AG09319 (cell line): ENCODE results near the gene IFITM1.
"Not testable (repeated sequence)": the region's sequence is repeated elsewhere in the genome, so short reads cannot be mapped to it uniquely, and the experiment has no call there.

Experiments used
- DNase-seq: peaks from one replicate; pipeline ENCODE4 v3.0.0-alpha.2; 2010; ENCODE audit warnings: low read depth; ENCODE audit errors: extremely low read depth
- TF ChIP-seq, protein P1 (sequence below): IDR thresholded peaks from 2 replicates; pipeline ENCODE4 v1.5.1; 2011; ENCODE audit warnings: low read depth, mild to moderate bottlenecking, inconsistent platforms, low read length, moderate library complexity

IFITM1 gene

DNA sequence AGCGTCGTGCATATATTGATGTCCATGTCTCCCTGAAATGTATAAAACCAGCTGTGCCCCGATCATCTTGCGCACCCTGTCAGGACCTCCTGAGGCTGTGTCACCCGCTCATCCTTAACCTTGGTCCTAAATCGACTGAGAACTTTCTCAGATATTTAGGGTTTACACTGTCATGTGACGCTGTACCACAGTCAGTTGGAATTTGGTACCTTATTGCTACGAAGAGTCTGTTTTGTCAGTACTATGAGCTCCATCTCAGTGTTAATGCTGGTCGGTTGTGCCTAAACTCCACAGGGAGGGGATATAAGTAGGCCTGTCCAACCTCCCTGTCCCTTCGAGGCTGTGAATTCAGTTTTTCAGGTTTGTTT lies 8.0 kb upstream of the IFITM1 start:
- DNase-seq, result no peak
- TF ChIP-seq, protein P1, sequence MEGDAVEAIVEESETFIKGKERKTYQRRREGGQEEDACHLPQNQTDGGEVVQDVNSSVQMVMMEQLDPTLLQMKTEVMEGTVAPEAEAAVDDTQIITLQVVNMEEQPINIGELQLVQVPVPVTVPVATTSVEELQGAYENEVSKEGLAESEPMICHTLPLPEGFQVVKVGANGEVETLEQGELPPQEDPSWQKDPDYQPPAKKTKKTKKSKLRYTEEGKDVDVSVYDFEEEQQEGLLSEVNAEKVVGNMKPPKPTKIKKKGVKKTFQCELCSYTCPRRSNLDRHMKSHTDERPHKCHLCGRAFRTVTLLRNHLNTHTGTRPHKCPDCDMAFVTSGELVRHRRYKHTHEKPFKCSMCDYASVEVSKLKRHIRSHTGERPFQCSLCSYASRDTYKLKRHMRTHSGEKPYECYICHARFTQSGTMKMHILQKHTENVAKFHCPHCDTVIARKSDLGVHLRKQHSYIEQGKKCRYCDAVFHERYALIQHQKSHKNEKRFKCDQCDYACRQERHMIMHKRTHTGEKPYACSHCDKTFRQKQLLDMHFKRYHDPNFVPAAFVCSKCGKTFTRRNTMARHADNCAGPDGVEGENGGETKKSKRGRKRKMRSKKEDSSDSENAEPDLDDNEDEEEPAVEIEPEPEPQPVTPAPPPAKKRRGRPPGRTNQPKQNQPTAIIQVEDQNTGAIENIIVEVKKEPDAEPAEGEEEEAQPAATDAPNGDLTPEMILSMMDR, result no peak

DNA sequence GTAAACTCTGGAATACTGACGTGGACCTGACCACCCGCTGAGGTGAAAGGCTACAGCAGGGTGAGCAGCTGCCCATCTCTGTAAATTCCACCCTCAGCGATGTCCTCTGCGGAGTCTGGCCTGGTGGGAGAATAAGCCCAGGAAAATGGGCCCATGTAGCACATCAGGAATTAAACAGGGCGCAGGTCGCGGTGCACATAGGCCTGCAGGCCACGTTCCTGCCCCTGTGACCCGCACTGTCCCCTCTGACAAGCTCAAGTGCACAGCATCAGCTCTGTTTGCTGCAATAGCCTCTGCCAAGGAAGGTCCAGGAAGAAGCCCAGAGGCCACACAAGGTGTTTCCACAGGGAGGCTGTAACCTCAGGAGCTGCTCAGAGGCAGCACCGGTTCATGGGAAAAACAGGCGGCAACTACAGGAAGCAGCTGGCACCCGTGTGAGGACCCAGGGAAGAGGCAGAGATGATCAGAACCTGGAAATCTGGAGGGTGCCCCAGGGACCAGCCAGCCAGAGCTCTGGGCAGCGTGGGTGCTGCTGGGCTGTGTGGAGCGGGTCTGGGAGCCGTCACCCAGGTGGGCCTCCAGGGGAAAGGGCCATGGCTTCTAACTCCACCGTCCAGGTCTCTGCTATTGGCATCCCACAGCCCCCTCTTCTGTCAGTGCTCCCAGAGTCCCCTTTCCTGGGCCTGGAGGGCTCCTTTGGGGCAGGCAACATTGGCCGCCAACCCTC lies 7.0 kb upstream of the IFITM1 start:
- DNase-seq, result no peak
- TF ChIP-seq, protein P1, result no peak

DNA sequence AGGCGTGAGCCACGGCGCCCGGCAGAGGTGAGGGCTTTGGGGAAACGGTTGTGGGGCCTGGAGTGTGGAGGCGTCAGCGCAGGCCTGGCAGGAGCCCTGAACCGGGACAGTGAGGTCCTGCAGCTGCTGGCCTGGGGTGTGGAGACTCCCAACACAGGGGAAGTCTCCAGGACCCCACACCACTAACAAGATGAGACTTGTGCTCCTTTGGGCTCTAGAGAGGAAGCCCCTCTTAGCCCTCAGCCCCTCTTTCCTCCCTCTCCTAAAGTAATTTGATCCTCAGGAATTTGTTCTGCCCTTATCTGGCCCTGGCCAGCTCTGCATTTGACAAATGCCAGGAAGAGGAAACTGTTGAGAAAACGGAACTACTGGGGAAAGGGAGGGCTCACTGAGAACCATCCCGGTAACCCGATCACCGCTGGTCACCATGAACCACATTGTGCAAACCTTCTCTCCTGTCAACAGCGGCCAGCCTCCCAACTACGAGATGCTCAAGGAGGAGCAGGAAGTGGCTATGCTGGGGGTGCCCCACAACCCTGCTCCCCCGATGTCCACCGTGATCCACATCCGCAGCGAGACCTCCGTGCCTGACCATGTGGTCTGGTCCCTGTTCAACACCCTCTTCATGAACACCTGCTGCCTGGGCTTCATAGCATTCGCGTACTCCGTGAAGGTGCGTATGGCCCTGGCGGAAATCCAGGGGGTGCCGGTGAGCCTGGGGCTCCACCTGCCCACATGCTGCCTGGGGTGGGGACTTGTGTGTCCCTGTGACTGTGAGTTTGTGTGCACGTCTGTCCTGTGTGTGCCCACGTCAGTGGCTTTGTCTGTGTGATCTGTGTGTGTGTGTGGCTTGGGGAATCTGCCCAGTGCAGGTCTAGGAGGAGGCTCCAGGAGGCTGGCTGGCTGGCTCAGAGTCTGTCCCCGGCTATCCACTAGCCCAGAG lies 5.8 kb upstream of the IFITM1 start, which contains the start of gene IFITM2:
TSS of gene IFITM2 (plus strand) at position 51 of the 943 bp plus-strand sequence. CDS start at position 428, 377 bp downstream.
- DNase-seq, result peak; percentile 89

DNA sequence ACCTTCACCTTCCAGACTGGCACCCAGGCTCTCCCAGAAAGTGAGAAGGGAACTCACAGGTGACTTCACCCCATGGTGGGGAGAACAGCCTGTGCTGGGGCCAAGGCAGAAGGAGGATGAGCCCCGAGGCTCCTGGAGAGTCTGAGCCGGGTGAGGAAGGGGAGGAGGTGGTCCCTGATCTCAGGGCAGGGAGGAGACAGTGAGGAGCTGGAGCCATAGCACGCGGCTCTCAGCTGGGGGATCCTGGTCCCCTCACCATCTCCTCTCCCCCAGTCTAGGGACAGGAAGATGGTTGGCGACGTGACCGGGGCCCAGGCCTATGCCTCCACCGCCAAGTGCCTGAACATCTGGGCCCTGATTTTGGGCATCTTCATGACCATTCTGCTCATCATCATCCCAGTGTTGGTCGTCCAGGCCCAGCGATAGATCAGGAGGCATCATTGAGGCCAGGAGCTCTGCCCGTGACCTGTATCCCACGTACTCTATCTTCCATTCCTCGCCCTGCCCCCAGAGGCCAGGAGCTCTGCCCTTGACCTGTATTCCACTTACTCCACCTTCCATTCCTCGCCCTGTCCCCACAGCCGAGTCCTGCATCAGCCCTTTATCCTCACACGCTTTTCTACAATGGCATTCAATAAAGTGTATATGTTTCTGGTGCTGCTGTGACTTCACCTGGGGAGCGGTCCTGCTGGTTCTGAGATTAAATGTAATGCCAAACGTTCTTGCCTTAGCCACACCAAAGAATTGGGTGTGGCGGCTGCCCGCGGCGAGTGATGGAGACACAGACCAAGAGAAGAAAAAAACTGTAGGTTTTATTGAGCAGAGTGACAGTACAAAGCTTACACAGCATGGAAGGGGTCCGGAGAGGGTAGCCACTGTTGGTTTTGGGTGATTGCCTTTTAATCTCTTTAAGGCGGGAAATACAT lies 4.8 kb upstream of the IFITM1 start:
- DNase-seq, result not testable (repeated sequence)

DNA sequence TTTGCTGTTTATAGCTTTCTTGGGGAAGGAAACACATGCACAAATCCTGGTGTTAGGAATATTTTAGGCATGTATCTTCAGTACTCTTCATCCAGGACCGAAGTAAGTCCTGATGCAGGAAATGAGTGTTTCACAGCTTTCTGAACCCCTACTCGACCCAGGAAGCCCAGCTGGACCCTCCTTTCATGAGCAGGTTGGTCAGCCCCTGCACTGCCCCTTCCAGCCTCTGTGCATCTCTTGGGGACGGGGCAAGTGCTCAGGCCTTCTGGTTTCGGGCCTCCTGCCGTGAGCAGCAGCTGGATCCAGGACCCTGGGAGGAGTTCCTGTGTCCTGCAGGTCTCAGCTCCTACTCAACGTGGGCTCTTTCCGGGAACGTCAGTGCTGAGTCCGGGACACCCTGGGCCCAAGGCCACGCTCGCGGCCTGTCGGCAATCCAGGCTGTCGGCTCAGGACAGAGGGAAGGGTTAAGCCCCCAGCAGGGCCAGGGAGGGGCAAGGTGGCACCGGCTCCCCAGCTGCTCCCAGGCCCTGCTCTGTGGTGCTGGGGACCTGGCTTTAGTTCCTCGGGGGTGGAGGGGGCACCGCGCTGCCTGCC lies 3.8 kb upstream of the IFITM1 start:
- not testable (repeated sequence) for DNase-seq

DNA sequence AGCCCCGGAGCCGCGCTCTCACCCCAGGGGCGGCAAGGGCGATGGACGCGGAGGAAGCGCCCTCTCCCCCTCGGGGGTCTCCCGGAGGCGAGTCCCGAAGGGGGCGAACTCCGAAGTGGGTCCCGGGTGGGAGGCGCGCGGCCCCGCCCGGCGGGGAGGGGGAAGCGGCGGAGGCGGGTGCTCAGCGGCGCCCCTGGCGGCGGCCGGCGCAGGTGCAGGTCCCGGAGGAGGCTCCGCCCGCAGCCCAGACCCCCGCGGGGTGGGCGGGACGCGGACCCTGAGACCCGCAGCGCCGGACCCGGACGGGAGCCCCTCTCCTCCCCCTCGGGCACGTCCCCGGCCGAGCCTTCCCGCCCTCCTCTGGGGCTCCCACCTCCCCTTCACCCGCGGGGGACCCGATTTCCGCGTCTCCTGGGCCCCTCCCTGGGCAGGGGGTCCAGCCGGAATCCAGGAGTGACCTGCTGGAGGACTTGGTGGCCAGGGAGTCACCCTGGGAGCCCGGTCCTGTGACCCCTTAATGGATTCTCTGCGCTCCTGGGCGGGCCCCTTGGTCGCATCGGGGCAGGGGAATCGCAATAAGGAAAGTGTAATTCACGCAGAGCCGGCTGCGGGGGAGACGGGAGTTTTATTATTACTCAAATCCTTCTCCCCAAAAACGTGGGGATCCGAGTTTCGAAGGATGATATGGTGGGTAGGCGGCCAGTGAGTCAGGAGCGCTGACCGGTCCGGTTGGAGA lies 2.7 kb upstream of the IFITM1 start:
- DNase-seq, result not testable (repeated sequence)

DNA sequence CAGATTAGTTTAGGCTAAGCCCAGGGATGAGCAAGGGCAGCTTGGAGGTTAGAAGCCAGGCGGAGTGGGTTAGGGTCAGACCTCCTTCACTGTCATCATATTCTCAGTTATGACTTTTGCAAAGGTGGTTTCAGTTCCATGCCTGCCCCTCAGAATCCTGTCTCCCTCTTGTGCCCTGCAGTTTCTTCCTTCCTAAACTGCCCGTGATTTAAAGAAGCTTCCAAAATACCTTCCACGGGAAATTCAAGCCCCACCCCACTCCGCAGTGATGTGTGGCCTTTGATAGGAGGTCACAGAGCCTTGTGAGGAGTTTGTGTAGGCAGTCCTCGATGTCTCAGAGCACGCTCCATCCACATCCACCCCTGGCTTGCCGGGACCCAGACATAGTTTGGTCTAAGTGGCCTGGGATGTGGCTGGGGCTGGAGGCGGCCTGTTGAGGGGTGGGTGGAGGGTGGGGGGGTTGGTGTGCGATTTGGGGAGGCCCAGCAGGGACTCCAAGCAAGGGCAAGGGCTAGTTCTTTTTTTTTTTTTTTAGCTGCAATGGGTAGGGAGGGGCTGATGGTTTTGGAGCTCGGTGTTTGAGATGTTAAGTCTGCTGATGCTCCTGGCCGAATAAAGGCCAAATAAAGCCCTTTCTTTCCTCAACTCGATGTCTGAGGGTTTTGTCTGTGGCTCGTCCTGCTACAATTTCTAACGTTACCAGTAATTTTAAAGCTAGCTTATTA lies 1.6 kb upstream of the IFITM1 start:
- TF ChIP-seq, protein P1, result no peak
- no peak for DNase-seq

DNA sequence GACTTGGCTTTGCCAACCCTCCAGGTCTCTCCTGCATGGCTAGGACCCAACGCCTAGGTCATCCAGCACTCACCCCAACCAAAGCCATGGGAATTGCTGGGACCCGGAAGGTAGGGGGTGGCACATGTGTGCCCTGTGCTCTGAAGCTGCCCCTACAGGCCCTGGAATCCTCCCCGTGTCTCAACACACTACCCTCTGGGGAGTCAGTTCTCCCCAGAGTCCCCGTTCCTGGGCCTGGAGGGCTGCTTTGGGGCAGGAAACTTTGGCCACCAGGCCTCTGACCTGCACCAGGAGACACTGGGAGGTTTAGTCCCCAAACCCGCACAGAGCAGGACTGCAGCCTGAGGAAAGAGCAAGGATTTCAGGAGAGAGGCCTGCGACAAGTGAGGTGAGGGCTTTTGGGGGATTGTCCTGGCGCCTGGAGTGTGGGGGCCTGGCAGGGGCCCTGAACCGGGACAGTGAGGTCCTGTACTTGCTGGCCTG lies 495 bp upstream of the IFITM1 start:
- TF ChIP-seq, protein P1, result no peak
- DNase-seq, result no peak

DNA sequence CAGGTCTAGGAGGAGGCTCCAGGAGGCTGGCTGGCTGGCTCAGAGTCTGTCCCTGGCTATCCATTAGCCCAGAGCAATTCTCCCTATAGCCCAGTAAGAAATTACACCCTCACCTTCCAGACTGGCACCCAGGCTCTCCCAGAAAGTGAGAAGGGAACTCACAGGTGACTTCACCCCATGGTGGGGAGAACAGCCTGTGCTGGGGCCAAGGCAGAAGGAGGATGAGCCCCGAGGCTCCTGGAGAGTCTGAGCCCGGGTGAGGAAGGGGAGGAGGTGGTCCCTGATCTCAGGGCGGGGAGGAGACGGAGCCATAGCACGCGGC lies 675 bp downstream of the IFITM1 start:
- not testable (repeated sequence) for DNase-seq
